Right atrium auricular region (tissue), 2 donors: ENCODE results near the gene LNPK. TPM values are rescaled to one million over a fixed set of nuclear protein-coding genes. Genes with fewer than 3 reads are reported as not detected.

ENCODE experiments used
- DNase-seq: peaks from one replicate; pipeline ENCODE4 v3.0.0-alpha.2; 2019; ENCODE audit warnings: low spot score
- H3K27ac ChIP-seq, 2 donors: fragments of 200-600 bp; sonication (generic); 1 replicate in 1 of 2; 2 replicates in 1 of 2; pipeline ENCODE4 v1.5.1; 2016 to 2019
- H3K27me3 ChIP-seq, 2 donors: fragments of 200-600 bp; sonication (generic); one replicate each; pipeline versions ENCODE4 v1.5.1 to v1.6.0; 2017 to 2019
- H3K36me3 ChIP-seq: fragments of 200-600 bp; sonication (generic); one replicate; pipeline ENCODE4 v1.5.1; 2016
- H3K4me1 ChIP-seq, 2 donors: fragments of 200-600 bp; sonication (generic); one replicate each; pipeline versions ENCODE4 v1.5.1 to v1.6.0; 2017 to 2019
- H3K4me3 ChIP-seq, 2 donors: fragments of 200-600 bp; sonication (generic); 1 replicate in 1 of 2; 2 replicates in 1 of 2; pipeline ENCODE4 v1.5.1; 2017 to 2019; ENCODE audit warnings: mild to moderate bottlenecking in 1 of 2, moderate library complexity in 1 of 2
- H3K9me3 ChIP-seq, 2 donors: fragments of 200-600 bp; sonication (generic); one replicate each; pipeline ENCODE4 v1.5.1; 2019
- CTCF ChIP-seq, 2 donors: fragments of 200-600 bp; sonication (generic); IDR thresholded peaks; one replicate each; pipeline ENCODE4 v1.5.1; 2019; ENCODE audit warnings: antibody characterized with exemption in 2 of 2
- total RNA-seq, 2 donors: library from RNA; depleted of rRNA; stranded (reverse); fragments of >200 nt; gene quantifications; one replicate each; pipeline ENCODE4 v1.1.0, GENCODE V29; 2016

LNPK gene
- total RNA-seq, 2 donors from 2014 or later = 12.8 to 14.8 TPM

- DNase-seq = no peak
- no peak overlapping the region for H3K27ac ChIP-seq
Measured at GRCh38 chr2:175884697-175885393, 117.2 kb downstream of the LNPK start.

DNA sequence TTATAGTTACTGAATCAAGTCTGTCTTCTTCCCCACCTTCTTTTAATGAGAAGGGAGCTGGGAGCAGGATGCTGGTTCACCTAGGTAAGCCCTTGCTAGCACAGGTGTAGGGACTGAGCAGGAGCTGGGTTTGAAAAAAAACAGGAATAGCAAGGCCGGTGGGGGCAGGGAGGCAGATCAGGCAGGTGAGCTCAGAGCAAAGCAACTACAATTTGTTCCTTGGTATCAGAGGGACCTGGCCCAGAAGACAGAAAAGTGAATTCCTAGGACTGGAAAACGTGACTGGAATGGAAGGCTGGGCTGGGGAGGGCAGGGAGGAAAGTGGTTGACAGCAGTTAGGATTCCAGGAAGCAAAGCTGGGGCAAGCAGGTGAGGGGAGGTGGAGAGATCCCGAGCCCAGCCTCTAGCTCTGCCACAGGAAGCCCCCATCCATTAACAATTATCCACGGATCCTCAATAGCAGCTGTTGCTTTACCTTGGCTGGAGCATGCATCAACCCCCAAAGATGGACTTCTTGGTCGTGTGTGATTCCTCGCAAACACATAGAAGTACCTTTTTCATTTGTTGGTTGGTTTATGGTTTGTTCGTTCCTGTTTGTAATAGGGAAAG is 118.4 kb downstream of the LNPK start:
- no peak overlapping the region for H3K4me3 ChIP-seq
- H3K9me3 ChIP-seq = no peaks in the 10 kb centered on the region
- no peaks in the 10 kb centered on the region for H3K36me3 ChIP-seq
- TF ChIP-seq CTCF (IDR thresholded peaks at IDR 0.05) = no peak
- DNase-seq = no peak
- no peaks in the 10 kb centered on the region for H3K4me1 ChIP-seq
- no peak overlapping the region for H3K27ac ChIP-seq
- no peaks in the 10 kb centered on the region for H3K27me3 ChIP-seq

More at GRCh38 chr2:175884697-175885393, 117.2 kb downstream of the LNPK start:
- Histone ChIP-seq H3K9me3 (no peaks in the 10 kb centered on the region), H3K4me3 (no peak overlapping the region), H3K27me3 (no peaks in the 10 kb centered on the region), H3K4me1 (no peaks in the 10 kb centered on the region), H3K36me3 (no peaks in the 10 kb centered on the region)
- no peak for TF ChIP-seq CTCF (IDR thresholded peaks at IDR 0.05)

- TF ChIP-seq CTCF (IDR thresholded peaks at IDR 0.05) = no peak
- Histone ChIP-seq H3K4me3 (no peak overlapping the region), H3K27me3 (no peaks in the 10 kb centered on the region), H3K9me3 (no peaks in the 10 kb centered on the region), H3K27ac (no peak overlapping the region), H3K36me3 (no peaks in the 10 kb centered on the region), H3K4me1 (no peaks in the 10 kb centered on the region)
- DNase-seq = no peak
Measured at GRCh38 chr2:175879679-175880078, 122.4 kb downstream of the LNPK start.

GRCh38 chr2:175877845-175878544 is 124.1 kb downstream of the LNPK start:
- no peaks in the 10 kb centered on the region for H3K9me3 ChIP-seq
- no peaks in the 10 kb centered on the region for H3K36me3 ChIP-seq
- H3K27ac ChIP-seq = no peak overlapping the region
- no peak for DNase-seq
- H3K27me3 ChIP-seq = no peaks in the 10 kb centered on the region
- H3K4me1 ChIP-seq = no peaks in the 10 kb centered on the region
- H3K4me3 ChIP-seq = no peak overlapping the region
- TF ChIP-seq CTCF (IDR thresholded peaks at IDR 0.05) = no peak

DNA sequence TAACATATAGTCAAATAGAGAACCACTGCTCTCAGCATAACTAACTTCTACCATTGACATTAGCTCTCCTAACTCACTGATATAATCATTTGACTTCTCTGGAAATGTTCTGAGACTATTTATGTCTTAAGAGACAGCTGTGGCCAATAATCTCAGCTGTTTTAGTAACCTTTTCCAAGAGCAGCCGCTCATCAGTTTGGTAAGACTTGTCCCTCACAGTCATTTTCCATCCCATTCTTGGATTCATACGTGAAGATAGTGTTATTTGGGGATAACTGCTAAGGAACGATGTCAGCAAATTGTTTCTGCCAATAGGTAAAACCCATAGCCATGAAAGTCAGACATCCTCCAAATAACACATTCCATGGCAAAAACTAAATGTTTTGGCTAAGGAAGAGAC is 127.8 kb downstream of the LNPK start:
- TF ChIP-seq CTCF (IDR thresholded peaks at IDR 0.05) = no peak
- H3K27ac ChIP-seq = no peak overlapping the region
- H3K27me3 ChIP-seq = no peaks in the 10 kb centered on the region
- H3K36me3 ChIP-seq = no peaks in the 10 kb centered on the region
- H3K4me3 ChIP-seq = no peak overlapping the region
- H3K9me3 ChIP-seq = no peaks in the 10 kb centered on the region
- peaks cover 0 to 8% of the 10 kb centered on the region in 2 donors for H3K4me1 ChIP-seq
- DNase-seq = no peak

Other genes starting within 250 kb of the LNPK start
- gene EVX2, start 81.7 kb upstream of the LNPK start, total RNA-seq = not detected
- not detected for gene HOXD13, start 90.5 kb upstream of the LNPK start, total RNA-seq
- not detected for gene HOXD12, start 97.5 kb upstream of the LNPK start, total RNA-seq
- not detected for gene HOXD11, start 105.0 kb upstream of the LNPK start, total RNA-seq
- not detected for gene HOXD10, start 114.5 kb upstream of the LNPK start, total RNA-seq
- gene HOXD9, start 120.5 kb upstream of the LNPK start, total RNA-seq = under 1 TPM in 1 of 2 donors, not detected in 1; 0.44 TPM
- 1 to 10 TPM in 1 of 2 donors, under 1 TPM in 1; 0.55 to 1.1 TPM for gene HOXD8, start 127.4 kb upstream of the LNPK start, total RNA-seq
- under 1 TPM in 1 of 2 donors, not detected in 1; 0.52 TPM for gene HOXD4, start 149.3 kb upstream of the LNPK start, total RNA-seq
- gene HOXD3, start 155.0 kb upstream of the LNPK start, total RNA-seq = not detected
- gene HOXD1, start 186.4 kb upstream of the LNPK start, total RNA-seq = not detected